Activated effector memory CD4-positive, alpha-beta T cell treated with anti-CD3 and anti-CD28 coated beads, Interleukin-2, amount 50 U/mL, for 16 hours (primary cell): ENCODE results near the gene MED10.
"Not testable (repeated sequence)": the region's sequence is repeated elsewhere in the genome, so short reads cannot be mapped to it uniquely, and the experiment has no call there.

ENCODE experiments used
- DNase-seq: peaks from one replicate; pipeline ENCODE4 v3.0.0-alpha.2; 2020

Gene MED10

DNA sequence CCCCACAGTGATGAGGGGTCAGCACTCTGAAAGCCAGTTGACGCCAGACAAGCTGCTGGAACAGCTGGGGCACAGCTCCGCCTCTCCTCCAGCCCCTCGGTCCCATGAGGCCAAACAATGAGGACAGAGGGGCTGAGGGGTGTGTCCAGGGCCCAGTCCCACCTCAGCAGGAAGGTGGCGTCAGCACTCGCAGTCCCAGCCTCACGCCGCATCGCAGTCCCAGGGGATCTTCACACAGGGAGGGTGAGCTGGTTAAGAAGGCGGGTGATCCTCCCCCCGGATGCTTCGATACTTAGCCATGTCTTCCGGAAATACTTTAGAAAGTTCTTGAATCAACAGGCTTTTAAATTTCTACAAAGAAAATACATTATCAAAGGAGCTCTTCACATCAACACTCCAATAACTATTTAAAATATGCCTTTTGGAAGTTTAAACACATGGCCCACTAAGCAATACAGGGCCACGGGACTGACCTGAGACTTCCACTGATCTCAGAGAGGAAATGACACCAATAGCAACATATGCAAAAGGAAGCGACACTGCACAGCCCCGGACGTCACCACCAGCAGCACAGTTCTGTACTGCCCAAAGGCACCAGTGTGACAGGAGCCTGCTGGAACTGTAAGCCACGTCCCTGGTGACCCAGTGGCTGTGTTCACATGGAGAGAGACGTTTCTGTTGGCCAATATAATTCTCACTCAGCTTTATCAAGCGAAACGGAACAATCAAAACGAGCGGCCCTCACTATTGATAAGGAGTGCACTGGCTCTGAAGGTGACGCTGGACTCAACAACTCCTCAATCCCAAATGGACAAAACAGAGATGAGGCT is 5.9 kb downstream of the MED10 start:
- no peak for DNase-seq

DNA sequence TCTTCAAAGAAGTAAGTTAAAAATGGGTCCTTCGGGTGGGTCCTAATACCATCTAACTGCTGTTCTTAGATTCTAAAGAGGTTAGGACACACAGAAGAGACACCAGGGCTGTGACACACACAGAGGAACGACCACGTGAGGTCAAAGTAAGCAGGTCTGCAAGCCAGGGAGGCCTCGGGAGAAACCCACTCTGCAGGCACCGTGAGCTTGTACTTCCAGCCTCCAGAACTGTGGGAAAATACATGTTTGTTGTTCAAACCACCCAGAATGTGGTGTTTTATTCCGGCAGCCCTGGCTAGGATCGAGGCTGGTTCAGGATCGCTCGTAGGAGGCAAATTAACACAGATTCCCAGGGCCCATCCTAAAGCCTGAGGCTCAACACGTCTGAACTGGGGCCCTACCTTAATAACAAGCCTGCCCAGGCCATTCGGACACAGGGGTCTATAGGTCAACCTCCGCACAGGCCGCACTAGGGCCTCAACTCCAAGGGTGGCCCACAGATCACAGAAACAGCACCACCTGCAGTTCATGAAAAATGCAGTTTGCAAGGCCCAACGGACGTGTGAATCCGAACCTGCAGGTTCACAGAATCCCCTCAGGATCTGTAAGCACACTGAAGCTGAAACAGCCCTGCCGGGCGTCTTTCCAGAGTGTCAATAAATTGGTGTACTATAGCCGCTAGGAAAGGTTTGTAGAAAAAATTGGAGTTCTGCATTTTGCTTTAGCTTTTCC is 7.1 kb downstream of the MED10 start:
- no peak for DNase-seq

DNA sequence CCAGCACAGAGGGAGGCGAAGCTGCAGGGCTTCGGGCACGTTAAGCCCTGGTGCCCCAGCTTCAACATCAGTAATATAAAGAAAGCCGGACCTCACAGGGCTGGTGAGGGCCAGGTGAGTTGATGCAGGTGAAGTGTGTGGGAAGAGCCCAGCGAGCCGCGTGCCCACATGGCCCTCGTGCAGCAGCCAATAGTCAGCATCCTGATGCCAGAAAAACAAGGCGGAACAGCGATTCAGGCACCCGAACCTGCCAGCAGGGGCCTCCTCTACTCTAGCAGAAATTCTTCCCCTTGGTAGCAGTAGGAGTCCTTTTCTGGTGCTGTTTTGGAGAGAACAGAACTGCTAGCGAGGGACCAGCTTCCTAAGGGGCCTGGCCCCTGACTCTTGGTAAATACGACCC is 7.8 kb downstream of the MED10 start:
- DNase-seq: no peak

DNA sequence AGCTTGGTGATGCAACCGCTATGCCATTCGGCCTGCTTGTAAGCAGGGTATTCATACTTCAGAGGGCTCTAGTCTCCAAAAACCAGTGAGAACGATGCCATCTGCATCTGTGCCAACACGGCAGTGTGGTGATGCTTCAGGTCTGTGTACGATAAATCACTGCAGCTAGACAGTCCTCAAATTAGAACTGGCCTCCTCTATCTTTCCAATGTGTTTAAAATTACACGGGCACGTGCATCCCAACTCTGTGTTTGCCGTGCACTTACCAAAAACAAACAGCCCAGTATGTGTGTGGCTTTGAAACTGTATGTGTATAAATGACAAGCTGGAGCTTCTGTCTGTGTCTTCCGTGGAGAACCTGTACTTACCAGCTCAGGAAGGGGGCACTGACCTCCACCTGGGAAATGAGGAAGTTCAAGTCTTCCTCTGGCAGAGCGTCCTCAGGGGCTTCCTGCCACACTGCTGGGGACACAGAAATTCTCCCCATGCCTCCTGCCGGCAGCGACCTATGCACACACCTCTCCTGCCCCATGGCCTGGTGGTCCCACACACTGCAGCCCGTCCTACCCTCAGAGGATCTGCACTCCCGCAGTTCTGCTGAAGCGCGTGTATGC is 12.3 kb downstream of the MED10 start:
- no peak for DNase-seq

DNA sequence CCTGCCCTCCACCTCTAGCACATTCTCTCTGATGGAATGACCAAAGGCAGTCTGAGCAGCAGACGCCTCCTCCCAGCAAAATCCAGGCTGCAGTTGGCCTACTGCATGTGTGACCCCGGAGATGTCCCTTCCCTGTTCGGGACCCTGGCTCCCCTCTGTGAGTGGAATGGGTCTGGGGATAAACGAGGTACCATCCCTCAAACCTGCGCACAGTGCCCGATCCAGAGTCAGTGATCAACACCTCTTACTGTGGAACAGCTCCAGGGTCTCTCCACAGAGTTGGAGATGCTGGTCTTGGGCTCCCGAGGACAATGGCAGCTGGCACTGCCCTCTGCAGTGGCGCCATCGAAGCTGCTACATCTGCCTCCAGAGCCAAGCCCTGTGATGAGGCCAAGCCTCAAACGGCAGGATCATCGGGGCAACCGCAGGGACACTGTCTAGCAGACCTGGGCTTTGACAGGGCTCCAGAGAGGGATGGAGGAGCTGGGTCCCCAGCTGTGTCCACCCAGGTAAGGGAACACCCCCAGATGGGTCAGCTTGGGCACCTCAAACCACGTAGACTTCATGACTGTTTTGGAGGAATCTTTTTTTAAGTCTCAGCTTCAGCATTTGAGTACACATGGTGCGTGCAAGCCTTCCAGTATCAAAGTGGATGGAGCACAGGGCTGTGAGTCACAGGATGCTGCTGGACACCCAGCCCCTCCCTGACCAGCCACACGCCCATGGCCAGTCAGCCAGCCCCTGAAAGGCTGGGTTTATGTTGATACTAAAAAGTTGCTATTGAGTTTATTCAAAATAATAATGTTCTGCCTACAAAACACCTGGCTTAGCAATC is 13.0 kb downstream of the MED10 start:
- no peak for DNase-seq

DNA sequence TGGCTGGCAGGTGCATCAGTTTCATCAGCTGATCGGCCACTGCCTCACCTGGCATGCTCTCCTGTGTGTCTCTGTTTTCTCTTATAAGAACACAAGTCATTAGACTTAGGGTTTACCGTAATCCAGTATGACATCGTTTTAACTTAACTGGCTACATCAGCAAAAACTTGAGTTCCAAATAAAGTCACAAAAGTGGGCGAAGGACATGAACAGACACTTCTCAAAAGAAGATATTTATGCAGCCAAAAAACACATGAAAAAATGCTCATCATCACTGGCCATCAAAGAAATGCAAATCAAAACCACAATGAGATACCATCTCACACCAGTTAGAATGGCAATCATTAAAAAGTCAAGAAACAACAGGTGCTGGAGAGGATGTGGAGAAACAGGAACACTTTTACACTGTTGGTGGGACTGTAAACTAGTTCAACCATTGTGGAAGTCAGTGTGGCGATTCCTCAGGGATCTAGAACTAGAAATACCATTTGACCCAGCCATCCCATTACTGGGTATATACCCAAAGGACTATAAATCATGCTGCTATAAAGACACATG is 14.8 kb downstream of the MED10 start:
- DNase-seq: not testable (repeated sequence)

DNA sequence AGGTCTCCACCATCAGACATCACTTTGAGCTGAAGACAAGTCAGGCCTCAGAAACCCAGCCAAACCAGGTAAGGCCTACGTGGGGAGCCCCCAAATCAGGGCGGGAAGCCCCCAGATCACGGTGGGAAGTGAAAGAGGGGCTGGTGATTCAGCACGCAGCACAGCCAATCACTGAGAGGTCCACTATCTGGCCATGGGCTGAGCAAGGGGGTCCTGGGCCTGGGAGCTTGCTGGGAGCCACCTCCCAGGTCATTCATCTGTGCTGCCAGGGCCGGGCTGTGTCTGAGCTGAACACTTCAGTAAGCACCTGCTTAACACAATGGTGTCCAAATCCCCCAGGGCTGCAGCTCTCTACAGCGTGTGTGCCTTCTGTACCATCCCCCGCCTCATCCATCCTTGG is 15.5 kb downstream of the MED10 start:
- DNase-seq: no peak

DNA sequence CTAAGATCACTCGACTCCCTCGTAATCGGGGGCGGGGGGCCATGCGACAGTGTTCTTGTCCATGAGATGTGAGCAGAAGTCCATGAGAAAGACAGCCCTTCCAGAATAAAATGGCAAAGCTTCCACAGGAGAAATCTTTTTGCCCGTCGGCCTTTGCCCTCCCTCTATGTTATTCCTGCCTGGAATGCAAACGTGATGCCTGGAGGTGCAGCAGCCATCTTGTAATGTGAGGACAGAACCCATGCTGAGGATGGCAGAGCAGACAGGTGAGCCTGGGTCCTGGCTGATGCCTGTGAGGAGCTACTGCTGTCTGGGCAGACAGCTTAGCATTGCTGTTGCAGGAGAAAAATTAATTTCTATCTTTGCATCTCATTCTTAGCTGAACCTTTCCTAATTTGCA is 17.2 kb downstream of the MED10 start:
- DNase-seq: no peak

DNA sequence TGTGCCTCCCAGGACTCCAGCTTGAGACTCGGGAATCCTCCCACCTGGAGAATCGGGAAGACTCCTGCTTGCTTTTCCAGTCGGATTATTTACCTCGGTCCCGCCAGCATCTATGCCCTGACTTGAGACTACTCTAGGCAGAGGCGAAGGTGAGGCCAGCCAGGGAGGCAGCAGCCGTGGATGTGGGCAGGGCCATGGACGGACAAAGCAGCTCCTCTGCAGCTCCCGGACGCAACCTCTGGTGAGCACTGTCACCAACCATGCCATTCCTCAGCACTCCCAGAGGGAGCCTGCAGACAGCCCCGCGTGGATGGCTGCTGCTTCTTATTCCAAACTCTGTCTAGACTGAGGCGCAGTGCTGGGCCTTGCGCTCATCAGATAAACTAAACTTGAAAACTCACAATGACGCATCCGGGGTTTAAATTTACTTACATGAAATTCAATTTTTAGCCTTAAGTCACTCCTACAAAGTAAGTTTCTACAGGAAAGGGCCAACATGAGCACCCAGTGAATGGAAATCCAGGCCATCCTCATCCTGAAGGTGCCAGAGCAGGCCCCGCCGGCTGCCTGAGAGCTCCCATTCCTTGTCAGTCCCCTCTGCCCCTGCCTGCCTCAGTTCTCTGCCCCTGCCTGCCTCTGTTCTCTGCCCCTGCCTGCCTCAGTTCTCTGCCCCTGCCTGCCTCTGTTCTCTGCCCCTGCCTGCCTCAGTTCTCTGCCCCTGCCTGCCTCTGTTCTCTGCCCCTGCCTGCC is 17.8 kb downstream of the MED10 start:
- DNase-seq: no peak

DNA sequence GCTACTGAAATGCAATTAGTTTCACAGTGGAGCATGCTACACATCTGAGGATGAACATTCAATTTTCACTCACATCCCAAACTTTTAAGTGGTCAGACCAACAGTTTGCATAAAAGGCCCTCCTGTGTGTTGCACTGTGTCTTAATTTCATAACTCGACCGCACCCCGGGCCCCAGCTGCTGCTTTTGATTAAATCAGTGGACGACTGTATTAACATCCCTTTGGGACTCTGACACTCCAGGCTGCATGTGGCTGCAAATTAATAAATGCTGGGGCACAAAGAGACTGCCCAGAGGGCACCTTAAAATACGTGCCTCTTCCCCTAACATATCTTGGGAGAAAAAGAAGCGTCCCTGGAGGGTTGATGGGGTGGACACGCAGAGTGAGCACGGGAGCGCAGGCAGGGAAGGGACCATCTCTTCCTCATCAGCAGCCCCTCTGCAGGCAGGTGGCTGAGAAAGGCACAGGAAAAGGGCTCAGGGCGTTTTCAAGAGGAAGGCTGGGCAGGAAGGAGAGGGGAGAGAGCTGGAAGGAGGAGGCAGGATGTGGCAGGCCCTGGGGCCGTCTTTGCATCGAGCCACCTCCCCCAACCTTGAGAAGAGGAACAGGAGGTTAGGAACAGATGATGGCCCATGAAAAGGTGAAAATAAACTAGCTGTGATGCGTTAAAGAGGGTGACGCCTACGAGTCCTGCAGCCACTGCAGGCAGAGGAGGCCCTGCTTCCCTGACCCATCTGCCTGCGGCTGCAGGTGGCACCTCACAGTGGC is 18.6 kb downstream of the MED10 start:
- no peak for DNase-seq

DNA sequence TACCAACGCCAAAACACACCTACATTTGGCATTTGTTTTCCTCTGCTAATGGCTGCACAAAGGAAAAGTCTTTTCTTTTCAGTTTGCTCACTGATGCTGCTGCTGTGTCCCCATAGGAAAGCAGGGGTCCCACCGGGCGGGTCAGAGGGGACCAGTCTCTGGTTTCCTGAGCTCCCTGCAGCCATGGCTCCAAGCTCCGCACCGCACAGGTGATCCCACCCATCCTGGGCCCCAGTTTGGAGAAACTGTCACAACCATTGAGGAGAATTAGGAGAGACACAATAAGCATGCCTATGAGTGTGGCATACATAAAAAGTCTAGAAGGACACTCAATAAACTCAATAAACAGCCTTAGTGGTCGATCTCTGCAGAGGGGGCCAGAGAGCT is 19.9 kb downstream of the MED10 start:
- no peak for DNase-seq

DNA sequence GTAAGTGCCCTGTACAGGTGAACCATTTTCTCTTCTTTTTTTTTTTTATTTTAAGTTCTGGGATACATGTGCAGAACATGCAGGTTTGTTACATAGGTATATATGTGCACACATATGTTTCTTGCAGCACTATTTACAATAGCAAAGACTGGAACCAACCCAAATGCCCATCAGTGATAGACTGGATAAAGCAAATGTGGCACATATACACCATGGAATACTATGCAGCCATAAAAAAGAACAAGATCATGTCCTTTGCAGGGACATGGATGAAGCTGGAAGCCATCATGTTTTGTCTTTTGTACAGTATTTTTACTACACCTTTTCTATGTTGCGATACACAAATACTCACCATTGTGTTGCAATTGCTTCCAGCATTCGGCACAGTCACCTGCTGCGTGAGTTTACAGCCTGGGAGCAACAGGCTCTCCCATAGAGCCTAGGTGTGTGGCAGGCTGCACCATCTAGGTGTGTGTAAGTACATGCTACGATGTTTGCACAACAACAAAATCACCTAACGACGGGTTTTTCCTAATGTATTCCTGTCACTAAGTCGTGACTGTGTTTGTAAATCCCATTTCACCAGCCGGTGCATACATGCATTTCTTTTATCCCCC is 20.4 kb downstream of the MED10 start:
- DNase-seq: not testable (repeated sequence)

DNA sequence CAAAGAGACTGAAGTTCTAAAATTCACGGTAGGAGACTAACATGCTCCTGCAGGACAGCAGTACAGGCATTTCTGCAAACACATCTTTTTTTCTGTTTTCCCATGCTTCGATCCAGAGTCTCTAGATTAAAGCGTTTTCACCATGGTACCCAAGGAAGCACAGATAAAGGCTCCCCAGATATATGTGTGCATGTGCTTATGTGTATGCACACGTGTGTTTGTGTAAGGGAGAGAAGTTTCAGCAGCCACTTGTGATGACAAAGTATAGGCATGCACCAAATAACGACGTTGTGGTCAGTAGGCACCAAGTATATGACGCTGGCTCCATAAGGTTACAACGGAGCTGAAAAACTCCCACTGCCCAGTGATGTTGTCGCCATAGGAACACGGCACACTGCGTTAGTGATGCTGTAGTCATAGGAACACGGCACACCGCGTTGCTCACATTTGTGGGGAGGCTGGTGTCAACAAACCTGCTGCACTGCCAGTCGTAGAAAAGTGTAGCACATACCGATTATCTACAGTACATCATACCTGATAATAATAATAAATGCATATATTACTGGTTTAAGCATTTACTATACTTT is 21.7 kb downstream of the MED10 start:
- no peak for DNase-seq

DNA sequence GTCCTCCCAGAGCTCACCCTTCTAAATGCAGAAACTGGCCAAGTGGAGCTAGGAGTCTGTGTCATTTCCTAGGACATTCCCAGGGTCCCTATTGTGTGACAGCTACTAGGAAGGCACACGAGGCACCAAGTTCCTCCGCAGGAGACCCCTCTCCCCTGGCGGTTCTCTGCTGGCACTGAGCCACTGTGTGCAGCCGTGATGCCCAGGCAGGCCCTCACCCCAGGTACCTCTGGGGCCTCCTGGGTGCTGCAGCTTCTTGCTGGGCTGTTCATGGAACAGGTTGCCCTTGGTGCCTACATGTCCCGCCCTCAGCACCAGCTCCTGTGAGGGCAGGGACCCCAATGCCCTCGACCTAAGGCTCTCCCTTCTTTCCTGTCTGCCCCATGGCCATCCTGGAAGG is 23.1 kb downstream of the MED10 start:
- DNase-seq: no peak

DNA sequence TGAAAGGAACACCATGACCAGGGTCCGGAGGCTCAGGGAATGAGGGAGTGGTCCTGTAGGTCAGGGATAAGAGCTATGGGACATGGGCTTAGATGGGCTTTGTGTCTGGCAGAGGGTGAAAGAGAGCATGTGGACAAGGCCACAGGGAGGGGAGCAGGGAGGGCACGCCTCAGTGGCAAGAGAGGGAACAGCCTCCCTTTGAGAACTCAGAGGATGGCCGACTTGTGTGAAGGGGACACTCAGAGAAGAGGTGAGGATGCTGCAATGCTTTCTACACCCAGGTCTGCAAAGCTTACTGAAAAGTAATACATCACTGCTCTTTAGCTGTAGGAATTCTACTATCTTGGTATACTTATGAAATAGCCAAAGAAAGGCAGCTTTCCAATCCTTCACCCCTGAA is 23.5 kb downstream of the MED10 start:
- no peak for DNase-seq

DNA sequence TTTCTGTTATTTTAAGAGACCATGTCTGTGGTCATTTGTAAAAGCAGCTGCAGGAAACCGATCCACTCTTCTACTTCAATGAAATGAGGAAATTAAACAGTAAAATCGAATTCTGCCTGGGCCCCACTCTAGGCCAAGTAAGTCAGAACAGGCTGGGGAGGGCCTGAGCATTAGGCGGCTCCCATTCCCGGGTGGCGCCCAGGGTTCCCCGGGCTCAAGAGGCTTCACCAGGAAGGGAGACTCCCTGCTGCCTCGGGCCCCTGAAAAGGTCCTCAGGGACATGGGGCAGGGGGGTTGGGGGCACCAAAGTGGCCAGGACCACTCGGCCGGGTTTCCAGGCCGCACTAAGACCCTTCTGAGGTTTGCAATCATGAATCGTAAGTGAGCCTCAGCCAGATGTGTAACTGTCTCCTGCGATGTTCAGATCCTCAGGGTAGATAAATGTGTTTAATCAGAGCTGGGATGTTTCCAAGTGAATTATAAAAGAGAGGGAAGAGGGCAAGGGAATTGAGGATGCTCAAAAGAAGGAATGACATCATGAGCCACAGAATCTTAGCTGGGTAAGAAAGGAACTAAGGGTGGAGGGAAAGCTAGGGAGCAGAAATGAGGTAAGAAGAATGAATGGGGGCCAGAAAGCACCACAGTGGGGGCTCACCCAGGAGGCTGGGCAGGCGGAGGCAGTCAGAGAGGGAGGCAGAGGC is 24.6 kb downstream of the MED10 start:
- DNase-seq: no peak

DNA sequence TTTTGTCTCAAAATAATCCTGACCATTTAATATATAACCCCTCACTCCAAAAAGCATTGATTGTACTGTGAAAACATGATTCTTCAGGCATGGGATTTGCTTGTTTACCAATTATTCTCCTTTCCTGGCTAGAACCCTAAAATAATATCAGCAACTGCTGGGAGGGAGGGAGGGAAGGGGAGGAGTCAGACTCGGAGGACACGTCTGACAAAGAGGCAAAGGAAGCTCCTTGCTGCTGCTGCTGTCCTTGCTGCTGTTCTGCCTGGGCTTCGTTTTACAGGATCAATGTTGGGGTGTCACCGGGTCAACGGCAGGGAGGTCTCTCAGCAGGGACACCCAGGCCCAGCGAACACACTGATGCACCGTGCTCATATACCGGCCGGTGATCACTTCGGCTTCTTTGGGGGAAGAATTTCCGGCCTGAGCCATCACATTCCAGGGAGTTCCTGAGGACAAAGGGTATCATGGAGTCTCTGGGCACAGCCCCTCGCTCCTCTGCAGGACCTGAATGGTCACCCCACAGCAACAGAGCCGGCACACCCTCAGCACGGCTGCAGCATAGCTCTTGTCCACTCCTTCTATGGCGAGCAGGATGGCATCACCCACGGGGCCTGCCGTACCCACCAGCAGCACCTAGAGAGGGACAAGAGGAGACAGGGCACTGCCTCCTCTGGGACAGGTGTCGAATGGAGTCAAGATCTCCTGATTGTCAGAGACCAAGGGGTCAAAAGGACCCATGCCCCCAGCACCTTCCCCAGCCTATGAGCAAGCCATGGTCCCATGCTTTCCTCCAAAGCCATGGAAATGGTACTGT is 27.9 kb downstream of the MED10 start:
- no peak for DNase-seq

DNA sequence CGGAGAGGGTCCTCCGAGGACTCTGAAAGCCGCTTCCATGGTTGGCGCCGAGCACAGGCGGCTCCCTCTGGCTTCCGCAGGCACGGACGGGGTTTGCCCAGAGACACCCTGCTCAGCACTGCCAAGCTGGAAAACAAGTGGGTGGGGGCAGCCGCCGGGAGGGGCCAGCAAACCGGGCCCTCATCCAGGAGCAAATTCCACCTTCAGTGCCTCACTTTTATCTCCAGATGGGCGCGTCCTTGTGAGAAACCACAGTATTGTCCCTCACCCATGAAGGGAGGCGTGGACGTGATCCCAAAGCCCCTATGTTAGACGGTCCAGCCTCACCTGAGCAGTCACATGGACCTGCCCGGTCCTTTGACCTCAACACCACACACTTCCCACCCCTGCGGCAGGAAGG is 29.0 kb downstream of the MED10 start:
- DNase-seq: no peak

DNA sequence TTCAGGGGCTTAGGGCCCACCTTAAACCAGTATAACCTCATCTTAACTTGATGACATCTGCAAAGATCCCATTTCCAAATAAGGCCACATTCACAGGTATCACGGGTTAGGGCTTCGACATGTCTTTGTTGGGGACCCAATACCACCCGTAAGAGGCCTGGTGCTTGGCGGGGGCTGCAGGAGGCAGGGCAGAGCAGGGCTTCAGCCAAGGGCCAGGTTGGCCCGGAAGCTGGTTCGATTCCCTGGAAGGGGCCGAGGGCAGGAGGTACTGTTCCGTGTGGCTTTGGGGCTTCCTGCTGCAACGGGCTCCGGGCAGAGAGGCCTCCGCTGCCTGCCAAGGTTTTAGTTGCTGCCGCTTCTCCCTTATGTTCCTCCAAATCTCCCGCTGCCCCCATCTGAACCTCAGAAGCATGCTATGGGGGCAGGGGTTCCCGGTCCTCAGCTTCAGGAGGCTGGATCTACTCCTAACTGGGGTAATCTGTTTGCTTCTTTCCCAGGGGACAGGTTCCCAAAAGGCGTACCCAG is 29.8 kb downstream of the MED10 start:
- DNase-seq: no peak
